ENCODE measurements around the gene RNU5D-1.

GRCh38 chr1:44733784-44734183 is 2.8 kb upstream of the RNU5D-1 start:
- no peak for TF ChIP-seq CTCF (IDR thresholded peaks at IDR 0.05)
- no peak for TF ChIP-seq POLR2A (IDR thresholded peaks at IDR 0.05)
- no peak for TF ChIP-seq EP300 (IDR thresholded peaks at IDR 0.05)

Data from tibial nerve (tissue), 4 donors.